GM18505 (cell line): ENCODE data around the gene GAS7.
"Not testable (repeated sequence)": the region's sequence is repeated elsewhere in the genome, so short reads cannot be mapped to it uniquely, and the experiment has no call there.

ENCODE experiments used
- ATAC-seq: cut with Tn5 transposase; IDR thresholded peaks from one replicate; pipeline ENCODE4 v1.9.1; 2021; ENCODE audit not compliant: unreplicated experiment
- POLR2A ChIP-seq: IDR thresholded peaks from 4 replicates; pipeline ENCODE4 v1.6.1; 2011; ENCODE audit warnings: borderline replicate concordance; ENCODE audit not compliant: insufficient read depth, insufficient read length; ENCODE audit errors: extremely low read depth

The GAS7 gene

GRCh38 chr17:10069301-10069700 is 129.1 kb downstream of the GAS7 start:
- ATAC-seq: no peak
- TF ChIP-seq POLR2A: no peak

GRCh38 chr17:10067446-10068143 is 130.8 kb downstream of the GAS7 start:
- no peak for TF ChIP-seq POLR2A
- no peak for ATAC-seq

- TF ChIP-seq POLR2A: no peak
- no peak for ATAC-seq
These were observed 133.9 kb downstream of the GAS7 start for GRCh38 chr17:10064536-10064935.

- no peak for ATAC-seq
- TF ChIP-seq POLR2A: no peak
These were observed 134.6 kb downstream of the GAS7 start for GRCh38 chr17:10063730-10064241.

GRCh38 chr17:10062691-10063385 is 135.6 kb downstream of the GAS7 start:
- ATAC-seq: no peak
- no peak for TF ChIP-seq POLR2A

- ATAC-seq: no peak
- no peak for TF ChIP-seq POLR2A
These were observed 137.1 kb downstream of the GAS7 start for GRCh38 chr17:10061111-10061845.

GRCh38 chr17:10060526-10060925 is 137.9 kb downstream of the GAS7 start:
- TF ChIP-seq POLR2A: no peak
- ATAC-seq: no peak

- peak; percentile 86 for ATAC-seq
- no peak for TF ChIP-seq POLR2A
These were observed 138.7 kb downstream of the GAS7 start for GRCh38 chr17:10059684-10060211.

- peak; percentile 54 for TF ChIP-seq POLR2A
- ATAC-seq: peak; percentile 6
These were observed 139.3 kb downstream of the GAS7 start for GRCh38 chr17:10058921-10059683.

- ATAC-seq: not testable (repeated sequence)
These were observed 140.9 kb downstream of the GAS7 start for GRCh38 chr17:10057466-10057865.

- no peak for ATAC-seq
- no peak for TF ChIP-seq POLR2A
These were observed 143.0 kb downstream of the GAS7 start for GRCh38 chr17:10055262-10055975.
